ENCODE data around the gene ARHGAP9. TPM values are rescaled to one million over a fixed set of nuclear protein-coding genes. Genes with fewer than 3 reads are reported as not detected.

ARHGAP9 gene
- total RNA-seq, 4 donors from 2014 or later: 3.2 to 6.3 (median 4.6) TPM

DNA sequence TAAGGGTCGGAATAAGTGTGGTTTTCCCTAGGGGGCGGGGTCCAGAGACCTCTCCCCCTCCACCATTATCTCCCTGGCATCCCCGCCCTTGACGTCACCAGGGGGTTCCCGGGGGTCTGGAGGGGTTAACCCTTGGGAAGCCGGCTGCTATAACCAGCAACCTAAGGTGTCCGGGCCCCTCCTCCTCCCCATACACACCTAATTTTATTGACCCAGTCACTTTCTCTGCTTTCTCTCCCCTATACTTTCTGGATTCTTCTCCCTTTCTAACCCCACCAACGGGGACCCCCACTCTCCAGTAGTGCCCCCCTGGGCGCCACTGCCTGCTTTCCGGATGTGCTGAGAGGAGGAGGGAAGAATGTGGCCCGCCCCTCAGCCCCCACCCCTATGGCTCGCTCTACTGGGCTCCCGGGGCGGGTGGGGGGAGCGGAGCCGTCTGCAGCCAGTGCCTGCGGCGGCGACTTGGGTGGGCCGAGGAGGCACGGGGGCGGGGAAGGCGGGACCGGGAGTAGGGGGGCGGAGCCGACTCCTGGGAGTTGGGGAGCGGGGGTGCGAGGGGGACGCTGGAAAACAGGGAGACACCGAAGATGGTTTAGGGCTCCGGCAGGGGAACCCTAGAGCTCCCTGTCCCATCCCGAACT lies 18.3 kb downstream of the ARHGAP9 start:
- Histone ChIP-seq H3K36me3 (no peaks in the 10 kb centered on the region), H3K4me1 (peaks cover 21 to 23% of the 10 kb centered on the region in 2 donors), H3K4me3 (replicated peaks in 1 of 3) (peak overlapping the region in 2 of 3 donors; percentile 15 to 45), H3K9me3 (no peaks in the 10 kb centered on the region), H3K27me3 (no peaks in the 10 kb centered on the region), H3K27ac (peak overlapping the region in 2 of 3 donors; percentile 58 to 64)
- DNase-seq: peak; percentile 42 to 58
- TF ChIP-seq POLR2A (IDR thresholded peaks at IDR 0.05): no peak
- TF ChIP-seq, protein P1, sequence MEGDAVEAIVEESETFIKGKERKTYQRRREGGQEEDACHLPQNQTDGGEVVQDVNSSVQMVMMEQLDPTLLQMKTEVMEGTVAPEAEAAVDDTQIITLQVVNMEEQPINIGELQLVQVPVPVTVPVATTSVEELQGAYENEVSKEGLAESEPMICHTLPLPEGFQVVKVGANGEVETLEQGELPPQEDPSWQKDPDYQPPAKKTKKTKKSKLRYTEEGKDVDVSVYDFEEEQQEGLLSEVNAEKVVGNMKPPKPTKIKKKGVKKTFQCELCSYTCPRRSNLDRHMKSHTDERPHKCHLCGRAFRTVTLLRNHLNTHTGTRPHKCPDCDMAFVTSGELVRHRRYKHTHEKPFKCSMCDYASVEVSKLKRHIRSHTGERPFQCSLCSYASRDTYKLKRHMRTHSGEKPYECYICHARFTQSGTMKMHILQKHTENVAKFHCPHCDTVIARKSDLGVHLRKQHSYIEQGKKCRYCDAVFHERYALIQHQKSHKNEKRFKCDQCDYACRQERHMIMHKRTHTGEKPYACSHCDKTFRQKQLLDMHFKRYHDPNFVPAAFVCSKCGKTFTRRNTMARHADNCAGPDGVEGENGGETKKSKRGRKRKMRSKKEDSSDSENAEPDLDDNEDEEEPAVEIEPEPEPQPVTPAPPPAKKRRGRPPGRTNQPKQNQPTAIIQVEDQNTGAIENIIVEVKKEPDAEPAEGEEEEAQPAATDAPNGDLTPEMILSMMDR (IDR thresholded peaks at IDR 0.05): no peak
- 1% methylated on average over 28 to 30 of the region's 32 CpGs for WGBS, 2 donors
- intact Hi-C loops (cut with DNase I): no loop called here

DNA sequence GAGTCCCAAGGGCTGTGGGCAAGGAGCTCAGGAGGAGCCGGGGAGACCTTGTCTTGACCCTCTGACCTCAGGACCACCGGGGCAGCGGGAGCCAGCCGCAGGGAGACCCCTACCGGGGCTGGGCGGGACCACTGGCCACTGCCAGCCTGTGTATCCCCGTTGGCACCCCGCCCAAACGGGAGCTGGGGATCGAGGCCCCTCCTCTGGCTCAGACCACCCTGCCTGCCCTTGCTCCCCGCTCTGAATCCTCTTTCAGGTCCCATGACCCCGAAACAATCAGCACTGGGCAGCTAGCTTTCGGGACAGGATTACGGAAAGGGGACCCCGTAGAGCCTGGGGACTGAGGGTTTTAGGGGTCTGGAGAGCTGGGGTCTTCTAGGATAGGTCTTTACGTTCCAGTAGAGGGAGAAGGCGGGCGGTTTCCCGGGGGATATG lies 18.8 kb downstream of the ARHGAP9 start:
- 4 to 6% methylated on average over 13 to 18 of the region's 19 CpGs for WGBS, 2 donors
- no peak for TF ChIP-seq POLR2A (IDR thresholded peaks at IDR 0.05)
- TF ChIP-seq, protein P1 (IDR thresholded peaks at IDR 0.05): no peak
- Histone ChIP-seq H3K9me3 (no peaks in the 10 kb centered on the region), H3K36me3 (no peaks in the 10 kb centered on the region), H3K27me3 (no peaks in the 10 kb centered on the region), H3K4me1 (peaks cover 21 to 23% of the 10 kb centered on the region in 2 donors), H3K27ac (peak overlapping the region in 1 of 3 donors; percentile 58), H3K4me3 (replicated peaks in 1 of 3) (peak overlapping the region in 1 of 3 donors; percentile 45)
- DNase-seq: no peak
- intact Hi-C loops (cut with DNase I): no loop called here

DNA sequence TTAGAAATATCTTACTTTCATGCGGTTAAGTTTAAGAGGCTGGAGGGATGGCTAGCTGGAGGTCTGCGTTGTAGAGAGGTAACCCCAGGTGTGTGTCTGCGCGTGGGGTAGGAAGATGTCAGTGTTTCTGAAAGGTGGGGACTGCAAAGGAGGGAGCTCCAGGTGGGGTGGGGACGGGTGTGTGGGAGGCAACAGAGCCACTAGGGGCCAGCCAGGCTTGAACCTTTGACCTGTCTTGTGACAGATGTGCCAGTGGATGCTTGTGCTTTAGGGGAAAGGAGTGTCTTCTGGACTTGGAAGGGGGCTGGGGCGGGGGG lies 19.2 kb downstream of the ARHGAP9 start:
- Histone ChIP-seq H3K4me1 (peaks cover 21 to 23% of the 10 kb centered on the region in 2 donors), H3K4me3 (replicated peaks in 1 of 3) (peak overlapping the region in 1 of 3 donors; percentile 71), H3K9me3 (no peaks in the 10 kb centered on the region), H3K27ac (no peak overlapping the region), H3K36me3 (no peaks in the 10 kb centered on the region), H3K27me3 (no peaks in the 10 kb centered on the region)
- DNase-seq: no peak
- 2 to 16% methylated on average over 5 to 6 of the region's 6 CpGs for WGBS, 2 donors
- intact Hi-C loops (cut with DNase I): no loop called here
- TF ChIP-seq, protein P1 (IDR thresholded peaks at IDR 0.05): no peak
- no peak for TF ChIP-seq POLR2A (IDR thresholded peaks at IDR 0.05)

DNA sequence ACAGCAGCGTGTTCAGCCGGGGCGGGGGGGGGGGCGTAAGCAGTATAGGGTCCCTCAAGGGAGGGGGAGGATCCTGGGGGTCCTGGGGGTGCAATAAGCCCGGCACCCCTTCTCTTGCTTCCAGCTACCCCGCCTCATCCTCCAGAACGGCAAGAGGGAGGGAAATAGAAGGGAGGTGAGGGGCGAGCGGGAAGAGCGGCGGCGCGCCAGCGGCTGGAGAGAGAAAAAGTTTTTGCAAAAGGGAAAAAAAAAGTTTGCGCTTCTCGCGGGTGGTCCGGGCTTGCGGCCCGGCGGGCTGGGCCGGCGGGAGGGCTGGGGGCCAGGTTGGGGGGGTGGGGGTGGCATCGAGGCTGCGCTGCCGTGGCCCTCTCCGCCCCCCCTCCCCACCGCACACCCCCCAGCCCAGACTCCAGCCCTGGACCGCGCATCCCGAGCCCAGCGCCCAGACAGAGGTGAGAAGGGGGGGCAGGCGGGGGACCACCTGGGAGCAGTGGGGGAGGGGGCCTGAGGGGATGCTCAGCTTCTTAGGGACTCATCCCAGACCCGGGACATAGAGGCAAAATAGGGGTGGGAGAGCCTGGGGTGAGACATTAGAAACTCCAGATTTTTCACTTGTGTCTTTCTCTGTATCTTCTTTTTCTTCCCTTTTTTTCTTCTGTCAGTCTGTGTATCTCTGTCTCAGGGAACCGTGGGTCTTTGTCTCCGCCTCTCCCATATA lies 19.8 kb downstream of the ARHGAP9 start, which contains the start of gene GLI1:
GLI1 (plus strand) TSS at position 36 of the 718 bp plus-strand sequence. CDS start 3,907 bp downstream, outside the sequence.
- Histone ChIP-seq H3K36me3 (no peaks in the 10 kb centered on the region), H3K27me3 (no peaks in the 10 kb centered on the region), H3K9me3 (no peaks in the 10 kb centered on the region), H3K4me3 (replicated peaks in 1 of 3) (peak within 1 kb of the TSS; percentile 7 to 82 (median 71)), H3K27ac (peak within 1 kb of the TSS; percentile 44 to 59 (median 49)), H3K4me1 (peaks cover 21 to 23% of the 10 kb centered on the region in 2 donors)
- WGBS, 2 donors: 2% methylated on average over 28 to 30 of the region's 36 CpGs
- TF ChIP-seq, protein P1 (IDR thresholded peaks at IDR 0.05): no peak
- TF ChIP-seq POLR2A (IDR thresholded peaks at IDR 0.05): no peak
- DNase-seq: no peak
- intact Hi-C loops (cut with DNase I): loop anchor here (5.0 kb wide), 1 partner anchor 162 kb away; no protein-coding TSS in a partner anchor
